ENCODE data around the gene TMEFF1. TPM values are rescaled to one million over a fixed set of nuclear protein-coding genes. Genes with fewer than 3 reads are reported as not detected.
A peak's percentile ranks its signal among the peaks of the same experiment; 100 is the strongest.

Gene TMEFF1
- total RNA-seq, 2 experiments from 2014 or later: 0.24 to 0.95 TPM

DNA sequence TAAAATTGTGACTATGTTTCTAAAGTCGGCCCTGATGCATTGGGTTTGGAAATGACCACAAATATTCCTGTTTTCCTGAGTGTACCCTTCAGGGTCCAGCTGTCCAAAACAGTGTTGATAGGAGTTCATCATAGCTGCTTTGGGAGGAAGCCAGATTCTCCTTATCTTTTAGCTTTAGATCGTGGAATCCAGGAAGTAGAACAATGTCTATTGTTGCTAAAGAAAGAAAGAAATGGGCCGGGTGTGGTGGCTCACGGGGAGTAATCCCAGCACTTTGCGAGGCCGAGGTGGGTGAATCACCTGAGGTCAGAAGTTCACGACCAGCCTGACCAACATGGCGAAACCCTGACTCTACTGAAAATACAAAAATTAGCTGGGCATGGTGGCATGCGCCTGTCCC, 114.4 kb downstream of the TMEFF1 start:
- intact Hi-C loops (cut with micrococcal nuclease): no loop called here
- H3K36me3 Mint-ChIP-seq: no peaks in the 10 kb centered on the region
- H3K27ac Mint-ChIP-seq: no peak overlapping the region
- ChIA-PET POLR2A (interaction anchor here (0.6 kb wide), 1 partner anchor 25 kb away, joined by 3 read pairs; no protein-coding TSS in a partner anchor), CTCF (interaction anchor here (2.3 kb wide), 1 partner anchor 8 kb away, joined by 7 read pairs; no protein-coding TSS in a partner anchor)
- no peak overlapping the region for H3K4me3 Mint-ChIP-seq
- DNase-seq: no peak
- no peaks in the 10 kb centered on the region for H3K4me1 Mint-ChIP-seq (ENCODE audit: low read depth)
- H3K9me3 Mint-ChIP-seq: no peaks in the 10 kb centered on the region
- no peaks in the 10 kb centered on the region for H3K27me3 Mint-ChIP-seq

- Mint-ChIP-seq H3K4me1 (ENCODE audit: low read depth) (no peaks in the 10 kb centered on the region), H3K27ac (no peak overlapping the region), H3K27me3 (no peaks in the 10 kb centered on the region), H3K4me3 (no peak overlapping the region), H3K36me3 (no peaks in the 10 kb centered on the region), H3K9me3 (no peaks in the 10 kb centered on the region)
- ChIA-PET CTCF (no interaction called here), POLR2A (no interaction called here)
- intact Hi-C loops (cut with micrococcal nuclease): no loop called here
- DNase-seq: no peak
Observed at GRCh38 chr9:100589582-100589981, 116.6 kb downstream of the TMEFF1 start.

DNA sequence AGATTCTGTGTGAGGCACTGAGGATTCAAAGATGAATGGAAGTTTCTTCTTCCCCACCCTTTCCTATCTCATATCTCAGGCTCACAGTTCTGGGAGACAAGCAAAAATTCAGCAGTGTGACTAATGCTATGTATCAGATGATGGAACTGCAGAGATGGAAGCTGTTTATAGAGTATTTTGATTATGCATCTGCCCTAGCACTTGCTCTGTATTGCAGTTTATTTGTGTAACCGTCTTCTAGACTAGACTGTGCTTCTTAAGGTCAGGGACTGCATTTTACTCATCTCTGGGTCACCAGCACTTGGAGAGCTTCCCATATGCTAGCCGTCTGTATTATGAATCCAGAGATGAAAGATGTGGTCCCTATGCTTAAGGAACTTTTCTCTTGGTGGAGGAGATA, 117.5 kb downstream of the TMEFF1 start:
- ChIA-PET CTCF (interaction anchor here (1.6 kb wide), 1 partner anchor 12 kb away, joined by 5 read pairs; no protein-coding TSS in a partner anchor), POLR2A (no interaction called here)
- Mint-ChIP-seq H3K9me3 (no peaks in the 10 kb centered on the region), H3K27ac (no peak overlapping the region), H3K4me1 (ENCODE audit: low read depth) (no peaks in the 10 kb centered on the region), H3K27me3 (no peaks in the 10 kb centered on the region), H3K36me3 (no peaks in the 10 kb centered on the region), H3K4me3 (no peak overlapping the region)
- no peak for DNase-seq
- intact Hi-C loops (cut with micrococcal nuclease): loop anchor here (10.0 kb wide), 4 partner anchors 266 to 1406 kb away; partner anchors contain the start of gene NR4A3

DNA sequence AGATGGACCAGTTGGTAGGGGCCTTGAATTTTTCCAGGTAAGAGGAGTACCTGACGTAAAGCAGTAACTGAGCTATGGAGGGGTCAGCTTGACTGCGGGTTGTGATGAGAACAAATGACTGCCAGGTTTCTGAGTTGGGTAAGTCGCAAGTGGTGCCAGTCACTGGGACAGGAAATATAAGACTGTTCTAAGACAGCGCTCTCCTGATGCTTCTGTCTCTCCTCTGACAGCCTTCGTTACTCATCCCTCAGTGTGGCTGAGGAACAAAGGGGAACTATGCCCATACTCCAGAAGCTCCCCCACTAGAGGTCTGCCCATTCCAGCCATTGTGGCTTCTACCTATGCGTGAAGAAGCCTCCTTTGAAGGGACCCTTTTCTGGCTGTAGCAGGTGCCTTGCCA, 118.2 kb downstream of the TMEFF1 start:
- no peaks in the 10 kb centered on the region for H3K9me3 Mint-ChIP-seq
- ChIA-PET POLR2A (no interaction called here), CTCF (interaction anchor here (1.6 kb wide), 1 partner anchor 11 kb away, joined by 5 read pairs; no protein-coding TSS in a partner anchor)
- H3K27ac Mint-ChIP-seq: no peak overlapping the region
- H3K4me3 Mint-ChIP-seq: no peak overlapping the region
- intact Hi-C loops (cut with micrococcal nuclease): loop anchor here (10.0 kb wide), 4 partner anchors 266 to 1406 kb away; partner anchors contain the start of gene NR4A3
- H3K36me3 Mint-ChIP-seq: no peaks in the 10 kb centered on the region
- no peak for DNase-seq
- H3K27me3 Mint-ChIP-seq: no peaks in the 10 kb centered on the region
- no peaks in the 10 kb centered on the region for H3K4me1 Mint-ChIP-seq (ENCODE audit: low read depth)

DNA sequence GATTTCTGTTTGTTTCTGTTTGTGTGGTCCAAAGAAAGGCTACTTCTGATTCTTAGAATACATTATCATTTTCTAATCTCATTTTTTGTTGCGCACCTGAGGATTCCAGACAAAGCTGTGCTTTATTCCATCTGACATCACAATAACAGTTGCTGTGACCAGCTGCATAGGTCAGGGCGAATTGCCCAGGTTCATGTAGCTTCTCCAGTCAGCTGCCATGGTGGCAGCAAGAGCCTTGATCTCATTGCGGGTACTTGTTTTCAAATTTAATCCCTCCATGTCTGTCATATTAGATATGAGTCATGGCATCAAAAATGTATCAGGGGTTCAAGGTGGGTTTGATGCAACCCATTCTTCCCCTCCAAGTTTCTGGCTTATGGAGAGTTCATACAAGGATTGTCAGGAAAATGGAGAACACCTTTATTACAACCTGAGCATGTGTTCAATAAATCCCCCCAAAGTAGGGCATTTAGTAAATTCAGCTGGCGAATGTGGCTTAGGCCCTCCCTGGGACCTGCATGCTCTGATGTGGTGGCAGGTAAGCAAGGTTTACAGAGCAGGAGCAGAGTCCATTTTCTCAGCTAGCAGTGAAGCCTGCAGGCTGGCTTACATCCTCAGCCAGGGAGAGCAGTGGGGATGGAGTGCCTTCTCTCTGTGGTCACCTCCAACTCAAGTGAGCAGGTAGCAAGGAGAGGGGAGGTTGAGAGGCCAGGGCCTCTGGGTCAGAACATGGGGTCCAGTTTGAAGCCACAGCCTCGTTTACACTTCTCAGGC, 118.9 kb downstream of the TMEFF1 start:
- Mint-ChIP-seq H3K36me3 (no peaks in the 10 kb centered on the region), H3K4me1 (ENCODE audit: low read depth) (no peaks in the 10 kb centered on the region)

GRCh38 chr9:100595391-100596199, 122.6 kb downstream of the TMEFF1 start:
- CTCF ChIA-PET: interaction anchor here (0.6 to 2.4 kb wide), 20 partner anchors 9 to 716 kb away, joined by 3 to 13 read pairs (median 4); partner anchors contain the start of gene TEX10
- DNase-seq: peak; percentile 22
- intact Hi-C loops (cut with micrococcal nuclease): loop anchor here (1.0 to 10.0 kb wide), 12 partner anchors 90 to 1411 kb away; partner anchors contain the start of genes ERP44, INVS, MRPL50 and NR4A3

More for the DNA sequence above, 118.9 kb downstream of the TMEFF1 start:
- no peak overlapping the region for H3K27ac Mint-ChIP-seq
- ChIA-PET CTCF (interaction anchor here (1.6 kb wide), 1 partner anchor 10 kb away, joined by 5 read pairs; no protein-coding TSS in a partner anchor), POLR2A (no interaction called here)
- intact Hi-C loops (cut with micrococcal nuclease): loop anchor here (10.0 kb wide), 4 partner anchors 267 to 1407 kb away; partner anchors contain the start of gene NR4A3
- no peaks in the 10 kb centered on the region for H3K27me3 Mint-ChIP-seq
- no peaks in the 10 kb centered on the region for H3K9me3 Mint-ChIP-seq
- H3K4me3 Mint-ChIP-seq: no peak overlapping the region
- no peak for DNase-seq

GRCh38 chr9:100597236-100597635, 124.3 kb downstream of the TMEFF1 start:
- DNase-seq: no peak
- Mint-ChIP-seq H3K9me3 (no peaks in the 10 kb centered on the region), H3K4me3 (no peak overlapping the region), H3K36me3 (no peaks in the 10 kb centered on the region), H3K27ac (no peak overlapping the region), H3K27me3 (no peaks in the 10 kb centered on the region), H3K4me1 (ENCODE audit: low read depth) (peaks cover 20% of the 10 kb centered on the region)
- CTCF ChIA-PET: interaction anchor here (0.9 to 2.4 kb wide), 6 partner anchors 13 to 715 kb away, joined by 3 to 13 read pairs (median 4); partner anchors contain the start of gene TEX10
- intact Hi-C loops (cut with micrococcal nuclease): loop anchor here (5.0 to 10.0 kb wide), 9 partner anchors 160 to 1412 kb away; partner anchors contain the start of genes ERP44, INVS, MRPL50 and NR4A3
- POLR2A ChIA-PET: no interaction called here

More at GRCh38 chr9:100595391-100596199, 122.6 kb downstream of the TMEFF1 start:
- no peaks in the 10 kb centered on the region for H3K27me3 Mint-ChIP-seq
- no peak overlapping the region for H3K27ac Mint-ChIP-seq
- POLR2A ChIA-PET: no interaction called here
- no peaks in the 10 kb centered on the region for H3K36me3 Mint-ChIP-seq
- H3K4me1 Mint-ChIP-seq (ENCODE audit: low read depth): peaks cover 20% of the 10 kb centered on the region
- H3K9me3 Mint-ChIP-seq: no peaks in the 10 kb centered on the region
- no peak overlapping the region for H3K4me3 Mint-ChIP-seq

DNA sequence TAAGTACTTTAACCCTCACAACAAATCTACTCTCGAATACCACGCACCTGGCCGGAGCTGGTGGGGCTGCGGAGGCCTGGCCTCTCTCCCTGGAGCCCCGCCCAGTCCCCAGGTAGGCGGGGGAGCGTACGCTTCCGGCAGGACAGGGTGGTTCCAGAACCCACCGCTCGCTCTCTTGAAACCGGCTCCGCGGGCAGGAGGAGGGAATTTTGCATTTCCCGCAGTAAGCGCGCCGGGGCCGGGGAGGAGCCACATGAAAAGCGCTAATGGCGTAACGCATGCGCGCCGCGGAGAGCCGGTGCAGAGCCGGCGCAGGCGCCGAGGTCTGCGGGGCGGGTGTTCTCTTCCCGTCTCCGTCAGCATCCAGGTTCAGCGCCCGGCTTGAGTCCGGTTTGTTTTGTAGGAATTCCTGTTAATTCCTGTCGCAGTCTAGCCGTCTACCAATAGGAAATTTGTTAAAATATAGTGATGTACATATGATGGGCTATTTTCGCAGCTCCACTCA, 125.7 kb downstream of the TMEFF1 start:
- POLR2A ChIA-PET: no interaction called here
- Mint-ChIP-seq H3K4me3 (peak overlapping the region; percentile 68), H3K36me3 (no peaks in the 10 kb centered on the region), H3K4me1 (ENCODE audit: low read depth) (peaks cover 20% of the 10 kb centered on the region), H3K27ac (no peak overlapping the region), H3K9me3 (no peaks in the 10 kb centered on the region), H3K27me3 (no peaks in the 10 kb centered on the region)
- intact Hi-C loops (cut with micrococcal nuclease): loop anchor here (5.0 to 10.0 kb wide), 9 partner anchors 161 to 1414 kb away; partner anchors contain the start of genes ERP44, INVS, MRPL50 and NR4A3
- DNase-seq: peak; percentile 86
- CTCF ChIA-PET: interaction anchor here (0.6 to 1.9 kb wide), 4 partner anchors 14 to 713 kb away, joined by 3 to 5 read pairs (median 4); no protein-coding TSS in a partner anchor

- H3K4me3 Mint-ChIP-seq: no peak overlapping the region
- no peak for DNase-seq
- POLR2A ChIA-PET: no interaction called here
- CTCF ChIA-PET: interaction anchor here (0.9 to 3.0 kb wide), 8 partner anchors 10 to 711 kb away, joined by 3 to 34 read pairs (median 4); no protein-coding TSS in a partner anchor
- intact Hi-C loops (cut with micrococcal nuclease): loop anchor here (1.0 to 5.0 kb wide), 3 partner anchors 102 to 787 kb away; partner anchors contain the start of gene BAAT
- no peak overlapping the region for H3K27ac Mint-ChIP-seq
- peaks cover 20% of the 10 kb centered on the region for H3K4me1 Mint-ChIP-seq (ENCODE audit: low read depth)
- no peaks in the 10 kb centered on the region for H3K36me3 Mint-ChIP-seq
- H3K9me3 Mint-ChIP-seq: no peaks in the 10 kb centered on the region
- H3K27me3 Mint-ChIP-seq: no peaks in the 10 kb centered on the region
Observed at GRCh38 chr9:100600521-100601079, 127.7 kb downstream of the TMEFF1 start.

DNA sequence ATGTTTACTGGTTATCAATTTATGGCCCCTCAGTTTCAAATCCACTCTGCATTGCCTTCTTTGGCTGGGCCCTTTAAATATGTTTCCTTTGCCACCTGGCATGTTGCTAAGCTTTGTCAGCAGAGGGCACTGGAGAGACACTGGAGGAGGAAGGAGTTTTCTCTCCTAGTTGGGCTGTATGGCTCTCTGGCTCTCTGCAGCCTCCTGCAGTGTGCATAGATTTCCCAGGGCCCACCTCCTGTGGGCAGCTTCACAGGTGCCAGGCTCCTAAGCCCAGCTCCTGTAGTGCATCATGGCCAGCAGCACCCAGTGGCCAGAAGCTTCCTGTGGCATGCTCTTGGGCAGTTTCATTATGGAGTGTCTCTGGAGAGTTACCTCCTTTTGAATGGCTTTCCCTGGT, 128.3 kb downstream of the TMEFF1 start:
- Mint-ChIP-seq H3K9me3 (no peaks in the 10 kb centered on the region), H3K4me1 (ENCODE audit: low read depth) (peaks cover 20% of the 10 kb centered on the region), H3K4me3 (no peak overlapping the region), H3K27me3 (no peaks in the 10 kb centered on the region), H3K36me3 (no peaks in the 10 kb centered on the region), H3K27ac (no peak overlapping the region)
- POLR2A ChIA-PET: no interaction called here
- DNase-seq: peak; percentile 57
- CTCF ChIA-PET: interaction anchor here (0.9 to 3.0 kb wide), 13 partner anchors 9 to 711 kb away, joined by 3 to 34 read pairs (median 3); partner anchors contain the start of gene TMEFF1
- intact Hi-C loops (cut with micrococcal nuclease): loop anchor here (1.0 to 5.0 kb wide), 3 partner anchors 101 to 786 kb away; partner anchors contain the start of gene BAAT

GRCh38 chr9:100602342-100602801, 129.4 kb downstream of the TMEFF1 start:
- H3K4me3 Mint-ChIP-seq: no peak overlapping the region
- ChIA-PET POLR2A (no interaction called here), CTCF (interaction anchor here (0.8 to 3.0 kb wide), 16 partner anchors 8 to 710 kb away, joined by 3 to 34 read pairs (median 4); partner anchors contain the start of genes CAVIN4 and TMEFF1)
- H3K4me1 Mint-ChIP-seq (ENCODE audit: low read depth): peaks cover 20% of the 10 kb centered on the region
- no peak overlapping the region for H3K27ac Mint-ChIP-seq
- H3K9me3 Mint-ChIP-seq: no peaks in the 10 kb centered on the region
- DNase-seq: no peak
- intact Hi-C loops (cut with micrococcal nuclease): loop anchor here (5.0 kb wide), 2 partner anchors 100 to 785 kb away; partner anchors contain the start of gene BAAT
- H3K36me3 Mint-ChIP-seq: no peaks in the 10 kb centered on the region
- H3K27me3 Mint-ChIP-seq: no peaks in the 10 kb centered on the region

All from activated CD4-positive, alpha-beta memory T cell treated with anti-CD3 and anti-CD28 coated beads for 36 hours (primary cell).